Activated T-helper 9 cell treated with anti-CD3 and anti-CD28 coated beads, Interleukin-2, amount 50 U/mL, for 16 hours (primary cell): ENCODE data around the gene CNKSR3.

Experiments
- DNase-seq: peaks from one replicate; pipeline ENCODE4 v3.0.0-alpha.2; 2020; ENCODE audit warnings: low read depth

The CNKSR3 gene

DNA sequence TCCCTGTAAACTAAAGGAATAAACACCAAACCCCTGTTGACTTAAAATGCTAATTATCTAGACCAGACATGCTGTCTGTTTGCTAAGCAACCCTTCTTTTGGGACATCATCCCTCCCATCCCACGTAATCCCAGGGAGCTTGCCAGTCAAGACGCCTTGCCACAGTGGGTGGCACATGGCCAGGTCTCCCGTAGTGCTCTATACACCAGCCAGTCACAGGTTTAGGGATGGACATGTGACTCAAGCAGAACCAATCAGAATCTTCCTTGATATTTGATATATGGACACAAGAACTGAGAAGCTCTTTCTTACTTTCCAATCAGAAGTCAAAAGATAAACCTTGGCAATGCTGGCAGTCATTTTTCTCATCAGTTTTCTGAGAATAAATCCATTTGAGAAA, 60.0 kb downstream of the CNKSR3 start:
- DNase-seq: no peak

GRCh38 chr6:154448448-154449096, 61.9 kb downstream of the CNKSR3 start:
- no peak for DNase-seq

- DNase-seq: no peak
Measured at GRCh38 chr6:154447954-154448353, 62.5 kb downstream of the CNKSR3 start.

DNA sequence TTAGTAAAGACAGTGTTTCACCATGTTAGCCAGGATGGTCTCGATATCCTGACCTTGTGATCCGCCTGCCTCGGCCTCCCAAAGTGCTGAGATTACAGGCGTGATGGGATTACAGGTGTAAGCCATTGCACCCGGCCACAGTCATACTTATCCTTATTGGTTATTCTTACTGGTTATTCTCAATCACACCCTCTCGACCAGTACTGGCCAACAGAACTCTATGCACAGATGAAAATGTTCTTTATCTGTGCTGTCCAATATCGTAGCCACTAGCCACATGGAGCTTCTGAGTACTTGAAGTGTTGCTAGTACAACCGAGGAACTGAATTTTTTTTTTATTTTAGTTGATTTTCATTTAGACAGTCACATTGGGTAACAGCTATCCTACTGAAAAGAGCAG, 63.5 kb downstream of the CNKSR3 start:
- DNase-seq: no peak

GRCh38 chr6:154445417-154445816, 65.1 kb downstream of the CNKSR3 start:
- DNase-seq: no peak

- no peak for DNase-seq
Measured at GRCh38 chr6:154441995-154442310, 68.5 kb downstream of the CNKSR3 start.

- DNase-seq: no peak
Measured at GRCh38 chr6:154440422-154441043, 70.0 kb downstream of the CNKSR3 start.

DNA sequence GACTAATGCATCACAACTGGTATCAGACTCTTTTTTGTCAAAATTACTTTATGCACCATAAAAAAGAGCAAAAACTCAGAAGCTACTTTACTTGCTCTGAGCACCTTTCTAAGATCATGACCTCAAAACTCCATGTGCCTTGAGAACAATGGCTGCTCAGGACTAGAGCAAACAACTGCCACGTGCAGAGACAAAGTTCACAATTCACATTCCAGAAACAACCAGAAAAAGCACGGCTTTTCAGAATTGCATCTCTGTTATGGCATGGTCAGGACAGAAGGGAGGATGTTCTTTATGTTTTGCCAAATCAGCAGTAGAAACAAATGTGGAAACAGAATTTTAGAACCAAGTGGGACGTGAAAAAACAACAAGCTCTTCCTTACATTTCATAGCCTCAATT, 70.5 kb downstream of the CNKSR3 start:
- no peak for DNase-seq

- no peak for DNase-seq
Measured at GRCh38 chr6:154438882-154439415, 71.5 kb downstream of the CNKSR3 start.

GRCh38 chr6:154435400-154435945, 75.0 kb downstream of the CNKSR3 start:
- no peak for DNase-seq

DNA sequence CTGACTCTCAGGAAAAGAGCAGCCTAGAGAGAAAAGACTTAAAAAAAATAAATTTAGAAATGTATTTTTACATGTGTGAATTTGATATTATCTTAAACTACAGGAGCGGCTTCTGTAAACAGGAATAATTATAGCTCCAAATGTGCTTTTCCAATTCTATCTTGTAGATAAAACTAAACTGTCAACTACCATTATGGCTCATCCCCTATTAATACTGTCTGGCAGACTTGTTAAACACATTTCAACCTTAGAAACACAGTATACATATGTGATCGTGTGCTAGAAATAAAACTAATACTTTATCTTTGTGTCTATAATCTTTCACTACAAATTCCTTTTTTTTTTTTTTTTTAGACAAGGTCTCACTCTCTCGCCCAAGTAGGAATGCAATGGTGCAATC, 75.8 kb downstream of the CNKSR3 start:
- no peak for DNase-seq

GRCh38 chr6:154433477-154434241, 76.8 kb downstream of the CNKSR3 start:
- DNase-seq: no peak

DNA sequence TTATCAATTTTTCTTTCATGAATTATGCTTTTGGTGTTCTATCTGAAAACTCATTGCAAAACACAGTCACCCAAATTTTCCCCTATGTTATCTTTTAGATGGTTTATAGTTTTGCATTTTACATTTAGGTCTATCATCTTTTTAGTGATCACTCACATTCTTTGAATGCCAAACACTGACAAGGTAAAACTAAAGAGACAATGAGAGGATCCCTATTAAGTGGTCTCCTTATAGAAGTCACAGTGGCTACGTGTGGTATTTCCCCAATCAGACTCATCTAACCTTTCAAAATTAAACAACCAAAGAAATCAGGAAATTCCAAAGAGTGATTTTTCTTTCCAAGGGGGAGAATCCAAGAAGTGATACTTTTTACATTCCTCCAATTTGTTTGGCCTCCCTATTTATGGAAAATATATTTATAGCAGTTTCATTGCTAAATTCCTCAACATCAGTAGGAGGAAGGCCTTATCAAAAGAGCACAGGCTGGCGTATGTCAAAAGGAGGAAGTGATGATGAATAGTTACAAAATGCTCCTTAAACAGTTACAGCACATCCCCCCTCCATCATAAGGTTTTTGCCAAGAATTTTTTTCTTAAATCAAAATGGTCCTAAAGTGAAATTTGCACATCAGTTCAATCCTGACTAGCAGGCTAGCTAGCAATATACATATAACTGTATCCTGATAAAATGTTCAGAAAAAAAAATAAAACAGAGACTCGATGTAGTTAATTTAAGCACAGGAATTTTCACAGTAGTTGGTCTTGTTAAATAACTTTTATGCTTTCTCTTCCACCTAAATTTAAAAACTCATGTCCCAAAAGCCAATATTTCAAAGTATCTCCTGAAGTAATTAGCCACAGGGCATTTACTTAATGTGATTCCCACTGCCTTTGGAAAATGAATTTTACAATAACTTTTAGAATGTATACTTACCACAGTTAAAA, 77.7 kb downstream of the CNKSR3 start:
- no peak for DNase-seq

GRCh38 chr6:154430481-154430919, 80.0 kb downstream of the CNKSR3 start:
- no peak for DNase-seq

DNA sequence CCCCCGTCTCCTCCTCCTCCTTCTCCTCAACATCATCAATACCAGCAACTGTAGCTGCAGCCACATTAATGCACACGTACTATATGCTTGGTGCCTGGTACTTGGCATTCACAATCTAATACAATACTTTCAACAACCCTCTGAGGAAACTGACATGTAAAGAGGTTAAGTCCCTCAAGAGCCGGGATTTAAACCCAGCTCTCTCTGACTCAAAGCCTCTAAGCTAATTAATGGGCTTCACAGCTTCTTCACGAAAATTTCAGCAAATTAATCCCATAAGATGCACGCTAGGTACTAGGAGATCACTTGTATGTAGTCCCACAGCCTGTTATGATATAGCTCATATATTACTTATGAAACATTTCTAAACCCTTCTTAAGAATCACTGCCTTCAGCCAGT, 80.8 kb downstream of the CNKSR3 start:
- no peak for DNase-seq

DNA sequence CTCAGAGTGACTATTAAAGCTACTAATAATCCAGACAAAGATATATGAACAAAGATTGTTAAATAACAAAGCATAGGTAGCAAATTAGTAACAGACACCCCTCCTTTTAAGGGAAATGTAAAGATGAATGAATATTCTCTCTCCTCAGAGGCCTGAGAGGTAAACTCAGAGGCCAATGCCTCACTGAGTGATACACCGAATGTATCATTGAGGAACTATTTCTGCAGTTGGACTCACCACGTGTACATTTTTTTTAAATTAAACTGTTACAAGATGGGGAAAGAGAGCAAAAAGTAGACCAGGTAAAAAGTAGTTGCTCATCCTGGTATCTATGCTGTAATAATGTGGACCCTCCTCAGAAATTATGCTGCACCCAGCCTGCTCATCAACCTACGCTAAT, 81.6 kb downstream of the CNKSR3 start:
- no peak for DNase-seq

DNA sequence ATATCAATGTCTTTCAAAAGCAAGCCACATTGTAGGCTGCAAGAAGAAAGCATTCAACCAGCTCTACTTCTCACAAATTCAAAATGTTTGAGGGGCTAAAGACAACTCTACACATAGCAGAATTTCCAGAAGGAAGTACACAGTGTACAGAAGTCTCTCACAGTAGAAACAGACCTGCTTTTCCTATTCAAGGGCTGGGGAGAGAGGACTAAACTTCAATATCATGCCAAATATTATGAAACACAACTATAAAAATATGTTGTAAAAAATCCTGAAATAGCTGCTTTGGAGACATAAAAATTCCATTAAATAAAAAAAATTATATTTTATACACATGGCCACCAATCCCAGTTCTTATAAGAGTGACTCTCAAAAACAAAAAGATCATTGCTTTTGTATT, 83.0 kb downstream of the CNKSR3 start:
- DNase-seq: no peak

- no peak for DNase-seq
Measured at GRCh38 chr6:154426997-154427396, 83.5 kb downstream of the CNKSR3 start.

- no peak for DNase-seq
Measured at GRCh38 chr6:154425034-154425433, 85.5 kb downstream of the CNKSR3 start.

DNA sequence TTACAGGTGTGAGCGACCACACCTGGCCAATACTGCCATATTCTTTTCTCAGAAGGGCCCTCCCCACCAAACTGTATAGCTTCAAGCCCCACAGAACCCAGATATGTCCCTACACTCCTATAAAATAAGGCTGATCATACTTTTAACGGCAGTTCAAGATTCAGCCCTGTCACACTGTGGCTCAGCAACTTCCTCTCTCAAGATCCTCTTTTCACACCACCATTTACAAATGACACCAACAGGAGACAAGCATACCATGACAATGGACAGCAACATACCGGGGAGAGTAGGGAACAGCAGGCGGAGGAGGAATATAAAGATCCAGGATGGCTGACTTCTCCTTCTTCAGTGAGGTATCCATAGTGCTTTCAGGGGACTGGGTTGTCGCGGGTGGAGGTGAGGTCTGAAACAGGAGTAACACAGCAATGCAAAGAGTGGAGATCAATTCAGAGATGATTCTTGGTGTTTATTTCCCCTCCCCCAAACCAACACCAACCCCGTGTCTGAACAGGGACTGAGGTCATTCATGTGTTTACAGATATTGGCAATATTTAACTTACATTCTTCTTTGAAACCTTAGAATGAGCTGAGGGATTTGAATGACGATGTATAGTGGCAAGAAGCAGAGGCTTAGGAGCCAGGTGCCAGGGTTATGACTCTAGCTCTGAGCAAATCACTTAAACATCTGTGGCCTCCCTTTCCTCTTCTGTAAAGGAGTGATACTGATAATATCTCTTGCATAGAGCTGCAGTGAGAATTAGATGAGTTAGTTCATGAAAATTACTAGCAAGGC, 96.3 kb downstream of the CNKSR3 start:
- no peak for DNase-seq
